Stimulated activated naive CD8-positive, alpha-beta T cell treated with anti-CD3 and anti-CD28 coated beads, Interleukin-15, Interleukin-2, amounts not matched to agents 100 ng/mL and 50 ng/mL, for 24 hours (primary cell): ENCODE results near the gene SMIM44.
"Not testable (repeated sequence)": the region's sequence is repeated elsewhere in the genome, so short reads cannot be mapped to it uniquely, and the experiment has no call there.

Experiments used
- H3K27ac Mint-ChIP-seq: one replicate; pipeline ENCODE4 v1.8.0; 2021; ENCODE audit warnings: mild to moderate bottlenecking, mixed read lengths
- H3K27me3 Mint-ChIP-seq: one replicate; pipeline ENCODE4 v1.8.0; 2021; ENCODE audit warnings: mixed read lengths
- H3K36me3 Mint-ChIP-seq: one replicate; pipeline ENCODE4 v1.8.0; 2021; ENCODE audit warnings: low read depth, mixed read lengths
- H3K4me1 Mint-ChIP-seq: one replicate; pipeline ENCODE4 v1.8.0; 2021; ENCODE audit warnings: low read depth, mixed read lengths
- H3K4me3 Mint-ChIP-seq: one replicate; pipeline ENCODE4 v1.8.0; 2021; ENCODE audit warnings: mild to moderate bottlenecking, mixed read lengths
- H3K9me3 Mint-ChIP-seq: one replicate; pipeline ENCODE4 v1.8.0; 2021; ENCODE audit warnings: mixed read lengths

Gene SMIM44

GRCh38 chr19:3453840-3454239, 29.4 kb downstream of the SMIM44 start:
- Mint-ChIP-seq H3K4me3 (no peak overlapping the region), H3K4me1 (no peaks in the 10 kb centered on the region), H3K27me3 (no peaks in the 10 kb centered on the region), H3K9me3 (no peaks in the 10 kb centered on the region), H3K27ac (no peak overlapping the region), H3K36me3 (peaks cover 12% of the 10 kb centered on the region)

DNA sequence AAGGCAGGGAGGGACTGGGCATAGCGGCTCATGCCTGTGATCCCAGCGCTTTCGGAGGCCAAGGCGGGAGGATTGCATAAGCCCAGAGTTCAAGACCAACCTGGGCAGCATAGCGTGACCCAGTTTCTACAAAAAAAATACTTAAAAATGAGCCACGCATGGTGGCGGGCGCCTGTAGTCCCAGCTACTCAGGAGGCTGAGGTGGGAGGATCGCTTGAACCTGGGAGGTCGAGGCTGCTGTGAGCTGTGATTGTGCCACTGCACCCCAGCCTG, 30.4 kb downstream of the SMIM44 start:
- not testable (repeated sequence) for H3K27ac Mint-ChIP-seq, H3K27me3 Mint-ChIP-seq, H3K4me1 Mint-ChIP-seq, H3K4me3 Mint-ChIP-seq, H3K9me3 Mint-ChIP-seq
- H3K36me3 Mint-ChIP-seq: peaks cover 12% of the 10 kb centered on the region

DNA sequence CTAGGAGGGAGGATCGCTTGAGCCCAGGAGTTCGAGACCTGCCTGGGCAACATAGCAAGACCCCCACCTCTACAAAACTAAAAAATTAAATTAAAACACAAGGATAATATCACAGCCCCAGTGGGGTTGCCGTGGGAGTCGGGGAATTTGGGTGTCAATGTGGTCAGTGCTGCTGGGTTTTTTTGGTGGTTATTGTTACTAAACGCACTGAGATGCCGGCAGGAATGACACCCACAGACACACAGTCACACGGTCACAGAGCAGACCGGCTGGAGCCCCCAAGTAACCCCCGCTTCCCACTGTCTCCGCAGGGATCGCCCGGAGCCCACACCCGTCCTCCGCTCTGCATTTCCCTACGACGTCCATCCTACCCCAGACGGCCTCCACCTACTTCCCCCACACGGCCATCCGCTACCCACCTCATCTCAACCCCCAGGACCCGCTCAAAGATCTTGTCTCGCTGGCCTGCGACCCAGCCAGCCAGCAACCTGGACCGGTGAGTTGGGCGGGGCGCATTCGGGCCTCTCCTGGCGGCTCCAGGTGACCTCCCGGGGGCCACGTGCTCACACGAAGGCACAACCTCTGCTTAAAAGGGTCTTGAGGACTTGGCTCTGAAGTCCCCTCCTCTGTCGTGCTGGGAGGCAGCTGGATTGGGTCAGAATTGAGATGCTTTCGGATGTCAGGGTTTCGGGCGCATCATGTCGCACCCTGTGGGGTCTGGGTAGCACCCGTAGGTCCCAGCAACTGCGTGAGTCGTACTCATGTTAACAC, 30.9 kb downstream of the SMIM44 start:
- Mint-ChIP-seq H3K27ac (no peak overlapping the region), H3K27me3 (no peaks in the 10 kb centered on the region), H3K36me3 (peaks cover 12% of the 10 kb centered on the region), H3K4me3 (no peak overlapping the region), H3K9me3 (no peaks in the 10 kb centered on the region), H3K4me1 (no peaks in the 10 kb centered on the region)

- Mint-ChIP-seq H3K36me3 (peaks cover 12% of the 10 kb centered on the region), H3K4me1 (no peaks in the 10 kb centered on the region), H3K27me3 (no peaks in the 10 kb centered on the region), H3K27ac (no peak overlapping the region), H3K4me3 (no peak overlapping the region), H3K9me3 (no peaks in the 10 kb centered on the region)
Observed at GRCh38 chr19:3451451-3451866, 31.8 kb downstream of the SMIM44 start.

DNA sequence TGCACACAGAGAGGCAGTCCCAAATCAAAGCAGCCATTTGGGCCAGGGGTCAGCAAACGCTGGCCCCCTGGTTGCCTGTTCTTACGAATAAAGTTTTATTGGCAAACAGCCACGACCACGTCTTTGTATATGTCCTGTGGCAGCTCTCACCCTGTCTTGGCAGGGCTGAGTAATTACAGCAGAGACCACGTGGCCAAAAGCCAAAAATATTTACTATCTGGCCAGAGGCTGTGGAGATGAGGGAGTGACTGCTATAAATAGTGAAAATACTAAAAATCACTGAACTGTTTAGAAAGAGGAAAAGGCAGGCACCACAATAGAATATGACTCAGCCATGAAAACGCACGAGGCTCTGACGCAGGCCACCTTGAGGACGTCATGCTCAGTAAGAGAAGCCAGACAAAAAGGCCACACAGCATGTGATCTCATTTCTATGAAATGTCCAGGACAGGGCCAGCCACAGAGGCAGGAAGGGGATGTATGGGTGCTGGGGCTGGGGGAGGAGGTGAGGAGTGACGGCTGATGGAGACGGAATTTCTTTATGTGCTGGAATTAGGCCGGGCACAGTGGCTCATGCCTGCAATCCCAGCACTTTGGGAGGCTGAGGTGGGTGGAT, 32.3 kb downstream of the SMIM44 start:
- Mint-ChIP-seq H3K9me3 (no peaks in the 10 kb centered on the region), H3K27ac (no peak overlapping the region), H3K4me3 (no peak overlapping the region), H3K4me1 (no peaks in the 10 kb centered on the region), H3K36me3 (peaks cover 12% of the 10 kb centered on the region), H3K27me3 (no peaks in the 10 kb centered on the region)

DNA sequence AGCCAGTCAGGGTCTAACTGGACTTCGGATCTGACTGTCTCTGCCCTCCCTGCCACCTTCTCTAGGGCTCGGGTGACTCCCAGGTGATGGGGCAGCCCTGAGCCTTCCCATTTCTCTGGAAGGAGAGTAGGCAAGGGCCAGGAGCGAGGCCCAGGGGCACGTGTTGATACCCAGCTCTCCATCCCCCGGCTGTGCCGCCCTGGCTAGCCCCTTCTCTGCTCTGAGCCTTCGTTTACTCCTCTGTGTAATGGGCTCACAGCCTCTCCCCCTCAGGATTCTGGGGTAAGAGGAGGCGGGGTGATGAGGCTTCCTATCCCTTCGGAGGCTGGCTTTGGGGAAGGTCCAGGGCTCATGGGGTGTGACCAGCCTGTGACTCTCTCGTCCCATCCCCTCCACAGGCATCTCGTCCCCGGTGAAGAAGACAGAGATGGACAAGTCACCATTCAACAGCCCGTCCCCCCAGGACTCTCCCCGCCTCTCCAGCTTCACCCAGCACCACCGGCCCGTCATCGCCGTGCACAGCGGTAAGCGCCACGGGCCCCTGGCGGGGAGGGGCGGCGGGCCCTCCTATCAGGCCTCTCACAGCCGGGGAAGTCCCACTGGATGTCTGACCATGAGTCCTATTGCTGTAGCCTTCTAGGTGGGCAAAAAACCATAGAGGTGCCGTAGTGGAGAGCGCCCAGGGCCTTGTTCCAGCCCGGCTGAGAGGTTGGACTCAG, 34.5 kb downstream of the SMIM44 start:
- H3K36me3 Mint-ChIP-seq: peaks cover 12% of the 10 kb centered on the region
- no peaks in the 10 kb centered on the region for H3K4me1 Mint-ChIP-seq
- no peak overlapping the region for H3K27ac Mint-ChIP-seq
- H3K9me3 Mint-ChIP-seq: no peaks in the 10 kb centered on the region
- H3K4me3 Mint-ChIP-seq: no peak overlapping the region
- H3K27me3 Mint-ChIP-seq: no peaks in the 10 kb centered on the region

- not testable (repeated sequence) for H3K27ac Mint-ChIP-seq, H3K4me1 Mint-ChIP-seq, H3K9me3 Mint-ChIP-seq, H3K27me3 Mint-ChIP-seq, H3K36me3 Mint-ChIP-seq, H3K4me3 Mint-ChIP-seq
Observed at GRCh38 chr19:3446657-3447056, 36.6 kb downstream of the SMIM44 start.

DNA sequence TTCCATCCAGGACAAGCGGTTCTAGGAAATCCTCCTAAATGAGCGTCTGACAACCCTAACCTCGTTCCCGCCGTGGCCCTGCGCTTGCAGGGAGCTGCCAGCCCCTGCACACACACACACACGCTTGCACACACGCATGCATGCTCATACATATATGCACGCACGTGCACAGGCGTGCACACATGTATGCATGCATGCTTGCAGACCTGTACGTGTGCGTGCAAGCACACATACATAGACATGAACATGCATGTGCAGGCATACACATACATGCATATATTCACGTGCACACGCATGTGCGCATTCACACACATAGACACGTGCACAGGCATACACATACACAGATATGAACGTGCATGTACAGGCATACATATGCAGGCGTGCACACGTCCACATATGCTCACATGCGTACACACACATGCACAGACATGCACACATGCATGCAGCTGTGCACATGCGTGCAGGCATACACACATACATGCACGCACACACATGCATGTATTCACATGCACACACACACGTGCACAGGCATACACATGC, 38.5 kb downstream of the SMIM44 start:
- no peak overlapping the region for H3K27ac Mint-ChIP-seq
- H3K36me3 Mint-ChIP-seq: no peaks in the 10 kb centered on the region
- H3K9me3 Mint-ChIP-seq: no peaks in the 10 kb centered on the region
- H3K4me1 Mint-ChIP-seq: no peaks in the 10 kb centered on the region
- H3K4me3 Mint-ChIP-seq: no peak overlapping the region
- no peaks in the 10 kb centered on the region for H3K27me3 Mint-ChIP-seq

DNA sequence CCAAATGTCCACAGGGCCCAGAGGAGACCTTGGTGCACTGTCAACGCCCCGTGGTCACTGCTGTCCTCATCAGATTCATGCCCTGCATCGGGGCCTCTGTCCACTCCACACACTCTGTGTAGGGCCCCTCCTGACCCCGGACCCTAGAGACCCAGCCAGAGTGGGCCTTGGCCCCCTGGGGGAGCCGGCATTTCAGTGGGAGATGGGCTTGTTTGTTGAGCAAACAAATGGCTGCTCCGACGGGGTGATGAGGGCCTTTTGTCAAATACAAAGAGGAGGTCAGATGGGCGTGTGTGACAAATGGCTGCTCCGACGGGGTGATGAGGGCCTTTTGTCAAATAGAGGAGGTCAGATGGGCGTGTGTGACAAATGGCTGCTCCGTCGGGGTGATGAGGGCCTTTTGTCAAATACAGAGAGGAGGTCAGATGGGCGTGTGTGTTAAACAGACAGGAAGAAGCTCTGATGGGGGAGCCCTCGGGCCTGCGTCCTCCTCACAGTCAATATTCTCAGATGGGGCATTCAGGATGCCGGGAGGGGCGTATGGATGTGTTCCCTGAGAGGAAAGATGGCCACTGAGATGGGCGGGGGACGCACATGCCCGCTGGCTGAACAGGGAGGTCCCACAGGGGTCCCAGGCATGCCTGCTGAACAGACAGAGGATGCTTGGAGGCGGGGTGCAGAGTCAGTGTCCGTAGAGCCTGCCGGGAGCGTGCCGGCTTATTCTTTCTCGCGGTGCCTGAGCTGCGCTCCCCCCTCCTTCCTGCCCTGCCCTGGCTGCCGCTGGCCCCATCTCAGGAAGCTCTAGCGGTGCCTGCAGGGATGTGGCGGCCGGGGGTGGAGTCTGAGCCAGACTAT, 39.2 kb downstream of the SMIM44 start:
- Mint-ChIP-seq H3K27me3 (no peaks in the 10 kb centered on the region), H3K4me3 (no peak overlapping the region), H3K4me1 (no peaks in the 10 kb centered on the region), H3K36me3 (no peaks in the 10 kb centered on the region), H3K9me3 (no peaks in the 10 kb centered on the region), H3K27ac (no peak overlapping the region)

- Mint-ChIP-seq H3K36me3 (no peaks in the 10 kb centered on the region), H3K4me3 (no peak overlapping the region), H3K9me3 (no peaks in the 10 kb centered on the region), H3K27me3 (no peaks in the 10 kb centered on the region), H3K4me1 (no peaks in the 10 kb centered on the region), H3K27ac (no peak overlapping the region)
Observed at GRCh38 chr19:3442487-3443071, 40.7 kb downstream of the SMIM44 start.

DNA sequence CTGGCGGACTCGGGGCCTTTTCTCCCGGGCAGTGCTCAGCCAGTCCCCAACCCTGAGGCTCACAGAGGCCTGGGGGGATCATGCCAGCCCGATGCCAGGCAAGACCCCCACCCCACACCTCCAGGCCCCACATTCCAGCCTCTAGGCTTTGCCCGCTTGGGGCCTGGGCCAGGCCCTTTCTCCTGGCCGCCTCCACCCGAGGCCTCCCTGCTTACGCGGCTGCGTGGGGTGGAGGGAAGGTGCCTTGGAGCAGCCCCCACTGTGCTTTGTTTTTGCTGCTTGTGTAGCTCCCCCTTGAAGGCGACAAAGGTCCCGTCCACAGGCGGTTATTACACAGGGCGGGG, 41.3 kb downstream of the SMIM44 start:
- Mint-ChIP-seq H3K36me3 (no peaks in the 10 kb centered on the region), H3K9me3 (no peaks in the 10 kb centered on the region), H3K27ac (no peak overlapping the region), H3K4me3 (no peak overlapping the region), H3K4me1 (no peaks in the 10 kb centered on the region), H3K27me3 (no peaks in the 10 kb centered on the region)

- Mint-ChIP-seq H3K27me3 (no peaks in the 10 kb centered on the region), H3K4me3 (no peak overlapping the region), H3K36me3 (no peaks in the 10 kb centered on the region), H3K27ac (no peak overlapping the region), H3K4me1 (no peaks in the 10 kb centered on the region), H3K9me3 (no peaks in the 10 kb centered on the region)
Observed at GRCh38 chr19:3441089-3441985, 41.9 kb downstream of the SMIM44 start.

GRCh38 chr19:3440082-3440481, 43.2 kb downstream of the SMIM44 start:
- Mint-ChIP-seq H3K27ac (no peak overlapping the region), H3K27me3 (no peaks in the 10 kb centered on the region), H3K4me3 (no peak overlapping the region), H3K36me3 (no peaks in the 10 kb centered on the region), H3K4me1 (peaks cover 6% of the 10 kb centered on the region), H3K9me3 (no peaks in the 10 kb centered on the region)
